GM12878 (cell line): ENCODE measurements around the gene BORCS5. TPM values are rescaled to one million over a fixed set of nuclear protein-coding genes. Genes with fewer than 3 reads are reported as not detected.

ENCODE experiments used
- ATAC-seq: fragments of 200-7000 bp; cut with Tn5 transposase; 3 replicates; pipeline ENCODE4 v1.9.1; 2020; ENCODE audit warnings: mild to moderate bottlenecking, moderate library complexity
- BruUV-seq: library from RNA; stranded (reverse); fragments of 400-500 nt; replicated peaks from 2 replicates; lab custom pipeline; 2021; lab: Mats Ljungman, UMichigan
- CTCF ChIA-PET: fragments of 300-600 bp; sonication (Branson Sonifier 250); formaldehyde crosslinking; extraction: SDS; loops from one replicate; lab custom pipeline; 2021; ENCODE audit warnings: inconsistent platforms; lab: Yijun Ruan, JAX
- POLR2A ChIA-PET: fragments of 350-600 bp; formaldehyde crosslinking; extraction: SDS; loops from one replicate; lab custom pipeline; 2021; ENCODE audit warnings: inconsistent platforms; lab: Charles Lee
- RAD21 ChIA-PET: fragments of 300-600 bp; sonication (Branson Sonifier 250); formaldehyde crosslinking; loops from one replicate; lab custom pipeline; 2023; ENCODE audit warnings: antibody characterized with exemption; ENCODE audit not compliant: unreplicated experiment; lab: Charles Lee
- SMC1A ChIA-PET: fragments of 300-600 bp; sonication (Branson Sonifier 250); formaldehyde crosslinking; loops from one replicate; lab custom pipeline; 2023; ENCODE audit not compliant: unreplicated experiment, uncharacterized antibody; lab: Charles Lee
- DNase-seq: peaks from one replicate; pipeline ENCODE4 v3.0.0-alpha.2; 2011; ENCODE audit warnings: low read depth, low spot score
- FAIRE-seq: peaks from 3 replicates; lab custom pipeline; 2011; peaks lifted over from hg19 to GRCh38; lab: Jason Lieb, UNC
- H2AFZ ChIP-seq: 2 replicates; pipeline ENCODE4 v1.6.0; 2011; ENCODE audit warnings: low read depth, low read length, control low read depth; ENCODE audit not compliant: control insufficient read depth
- H3K27ac ChIP-seq: 2 replicates; pipeline ENCODE4 v1.5.1; 2011; ENCODE audit warnings: control low read depth; ENCODE audit not compliant: control insufficient read depth, insufficient read depth
- H3K27me3 ChIP-seq, 2 experiments: replicated peaks in 1 of 2; 2 replicates each; pipeline versions ENCODE4 v1.6.0 to v1.6.1; 2011; ENCODE audit warnings: low read length in 1 of 2; ENCODE audit not compliant: control insufficient read depth in 2 of 2, insufficient read depth in 2 of 2
- H3K36me3 ChIP-seq, 2 experiments: 2 replicates each; pipeline ENCODE4 v1.5.1; 2011; ENCODE audit warnings: low read length in 1 of 2; ENCODE audit not compliant: control insufficient read depth in 2 of 2, insufficient read depth in 2 of 2
- H3K4me1 ChIP-seq: 2 replicates; pipeline ENCODE4 v1.6.1; 2011; ENCODE audit warnings: mild to moderate bottlenecking, low read length, moderate library complexity, mixed read lengths; ENCODE audit not compliant: control insufficient read depth, insufficient read depth
- H3K4me2 ChIP-seq: 2 replicates; pipeline ENCODE4 v1.6.0; 2011; ENCODE audit warnings: control low read depth; ENCODE audit not compliant: control insufficient read depth, insufficient read depth
- H3K4me3 ChIP-seq: fragments of 200-600 bp; sonication (generic); 2 replicates; pipeline ENCODE4 v1.5.1; 2016
- H3K79me2 ChIP-seq: 2 replicates; pipeline ENCODE4 v1.6.0; 2011; ENCODE audit warnings: low read length; ENCODE audit not compliant: control insufficient read depth, insufficient read depth
- H3K9ac ChIP-seq: 2 replicates; pipeline ENCODE4 v1.8.0; 2011; ENCODE audit warnings: low read length, control low read depth, mixed read lengths; ENCODE audit not compliant: control insufficient read depth, insufficient read depth
- H3K9me3 ChIP-seq: replicated peaks from 3 replicates; pipeline ENCODE4 v1.5.1; 2011; ENCODE audit warnings: mild to moderate bottlenecking, low read length; ENCODE audit not compliant: control insufficient read depth, insufficient read depth
- H4K20me1 ChIP-seq: 2 replicates; pipeline ENCODE4 v1.6.0; 2011; ENCODE audit not compliant: control insufficient read depth, insufficient read depth
- BCL11A ChIP-seq: IDR thresholded peaks from 2 replicates; pipeline ENCODE4 v1.6.1; 2011; ENCODE audit warnings: low read depth, low read length
- BMI1 ChIP-seq: fragments of 450-650 bp; IDR thresholded peaks from 2 replicates; pipeline ENCODE4 v1.6.1; 2016; ENCODE audit warnings: mild to moderate bottlenecking, moderate library complexity, borderline replicate concordance
- CBX5 ChIP-seq: sonication (generic); IDR thresholded peaks from 2 replicates; pipeline ENCODE4 v1.6.1; 2016; ENCODE audit warnings: low read depth, moderate library complexity, mild to moderate bottlenecking, inconsistent platforms
- CHD2 ChIP-seq: IDR thresholded peaks from 2 replicates; pipeline ENCODE4 v1.6.1; 2011; ENCODE audit warnings: low read depth, low read length, improper control_type of control experiment, borderline replicate concordance
- NR2F1 ChIP-seq: fragments of 450-650 bp; conservative IDR thresholded peaks from 2 replicates; pipeline ENCODE4 v1.6.1; 2017; ENCODE audit warnings: mild to moderate bottlenecking
- SPI1 ChIP-seq: IDR thresholded peaks from 2 replicates; pipeline ENCODE4 v1.6.1; 2011; ENCODE audit warnings: low read depth, mild to moderate bottlenecking, low read length, moderate library complexity, borderline replicate concordance; ENCODE audit not compliant: insufficient read depth
- ZBED1 ChIP-seq: IDR thresholded peaks from 2 replicates; pipeline ENCODE4 v1.6.1; 2016; ENCODE audit warnings: borderline replicate concordance
- WGBS: methylation state at CpG from one replicate; pipeline ENCODE4 v1.1.6; 2016; ENCODE audit warnings: low lambda C conversion rate; ENCODE audit not compliant: insufficient replicate concordance, insufficient coverage; ENCODE audit errors: missing lambda C conversion rate; 5-methylcytosine and 5-hydroxymethylcytosine counted together
- in situ Hi-C: fragments of 300-500 bp; cut with MboI; formaldehyde crosslinking; loops from 9 replicates; pipeline ENCODE4 v1.14.3; 2018; ENCODE audit warnings: mixed read lengths
- intact Hi-C: fragments of 100-400 bp; cut with micrococcal nuclease; formaldehyde crosslinking; loops from one replicate; pipeline ENCODE4 v1.14.2; 2022; ENCODE audit not compliant: unreplicated experiment
- polyA plus RNA-seq, 11 experiments: library from polyadenylated mRNA; depleted of rRNA in 4 of 11; unstranded in 6 of 11; stranded (reverse) in 5 of 11; fragments of >200 nt; fragmentation: Nextera tagmentation in 4 of 11; fragmentation: Illumina TruSeq in 1 of 11; extraction: Ambion mirVana in 4 of 11; extraction: Trizol in 1 of 11; gene quantifications; 1 replicate in 1 of 11; 2 replicates in 10 of 11; pipeline versions ENCODE4 v1.2.1 to v1.2.3, GENCODE V29; 2011 to 2016; ENCODE audit warnings: inconsistent platforms in 2 of 11, missing spikeins in 2 of 11, low read depth in 1 of 11
- total RNA-seq, 4 experiments: library from RNA; depleted of rRNA in 3 of 4; stranded (reverse); fragments of >200 nt in 3 of 4; fragmentation: Illumina TruSeq in 1 of 4; extraction: Trizol in 1 of 4; gene quantifications; 2 replicates each; pipeline versions ENCODE4 v1.2.1 to v1.2.3, GENCODE V29; 2013 to 2021
- TF ChIP-seq, protein P1 (sequence below): fragments of 450-650 bp; IDR thresholded peaks from 2 replicates; pipeline ENCODE4 v1.6.1; 2017; ENCODE audit warnings: mild to moderate bottlenecking, moderate library complexity
- TF ChIP-seq, protein P2 (sequence below), 3 experiments: IDR thresholded peaks in 2 of 3; conservative IDR thresholded peaks in 1 of 3; 2 replicates each; pipeline ENCODE4 v1.5.1; 2011; ENCODE audit warnings: low read depth in 3 of 3, low read length in 3 of 3, mild to moderate bottlenecking in 3 of 3, control low read depth in 2 of 3, moderate library complexity in 2 of 3, inconsistent platforms in 1 of 3, mixed read lengths in 1 of 3; ENCODE audit not compliant: control insufficient read depth in 2 of 3, insufficient read depth in 1 of 3; ENCODE audit errors: extremely low read depth in 1 of 3

The BORCS5 gene
- total and polyA plus RNA-seq, 10 of the 15 experiments (the other 5 are each of a cell fraction or from before 2014, with no cell fraction given), result 1.4 to 39.7 (median 16.1) TPM

DNA sequence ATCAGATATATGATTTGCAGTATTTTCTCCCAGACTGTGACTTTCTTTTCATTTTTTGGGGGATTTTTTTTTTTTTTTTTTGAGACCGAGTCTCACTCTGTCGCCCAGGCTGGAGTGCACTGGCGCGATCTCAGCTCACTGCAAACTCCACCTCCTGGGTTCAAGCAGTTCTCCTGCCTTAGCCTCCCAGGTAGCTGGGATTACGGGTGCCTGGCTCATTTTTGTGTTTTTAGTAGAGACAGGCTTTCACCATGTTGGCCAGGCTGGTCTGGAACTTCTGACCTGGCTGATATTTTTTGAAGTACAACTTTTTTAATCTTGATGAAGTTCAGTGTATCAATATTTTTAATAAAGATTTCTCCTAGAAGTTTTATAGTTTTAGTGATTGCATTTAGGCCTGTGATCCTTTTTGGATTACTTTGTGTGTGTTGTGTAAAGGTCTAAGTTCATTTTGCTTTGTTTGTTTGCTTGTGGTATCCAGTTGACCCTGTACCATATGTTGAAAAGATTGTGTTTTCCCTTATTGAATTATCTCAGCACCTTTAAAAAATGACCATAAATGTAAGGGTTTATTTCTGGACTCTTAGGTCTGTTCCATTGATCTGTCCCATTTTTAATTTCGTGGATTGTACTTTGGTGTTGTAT is 24.2 kb downstream of the BORCS5 start (continued):
- TF ChIP-seq, protein P1, sequence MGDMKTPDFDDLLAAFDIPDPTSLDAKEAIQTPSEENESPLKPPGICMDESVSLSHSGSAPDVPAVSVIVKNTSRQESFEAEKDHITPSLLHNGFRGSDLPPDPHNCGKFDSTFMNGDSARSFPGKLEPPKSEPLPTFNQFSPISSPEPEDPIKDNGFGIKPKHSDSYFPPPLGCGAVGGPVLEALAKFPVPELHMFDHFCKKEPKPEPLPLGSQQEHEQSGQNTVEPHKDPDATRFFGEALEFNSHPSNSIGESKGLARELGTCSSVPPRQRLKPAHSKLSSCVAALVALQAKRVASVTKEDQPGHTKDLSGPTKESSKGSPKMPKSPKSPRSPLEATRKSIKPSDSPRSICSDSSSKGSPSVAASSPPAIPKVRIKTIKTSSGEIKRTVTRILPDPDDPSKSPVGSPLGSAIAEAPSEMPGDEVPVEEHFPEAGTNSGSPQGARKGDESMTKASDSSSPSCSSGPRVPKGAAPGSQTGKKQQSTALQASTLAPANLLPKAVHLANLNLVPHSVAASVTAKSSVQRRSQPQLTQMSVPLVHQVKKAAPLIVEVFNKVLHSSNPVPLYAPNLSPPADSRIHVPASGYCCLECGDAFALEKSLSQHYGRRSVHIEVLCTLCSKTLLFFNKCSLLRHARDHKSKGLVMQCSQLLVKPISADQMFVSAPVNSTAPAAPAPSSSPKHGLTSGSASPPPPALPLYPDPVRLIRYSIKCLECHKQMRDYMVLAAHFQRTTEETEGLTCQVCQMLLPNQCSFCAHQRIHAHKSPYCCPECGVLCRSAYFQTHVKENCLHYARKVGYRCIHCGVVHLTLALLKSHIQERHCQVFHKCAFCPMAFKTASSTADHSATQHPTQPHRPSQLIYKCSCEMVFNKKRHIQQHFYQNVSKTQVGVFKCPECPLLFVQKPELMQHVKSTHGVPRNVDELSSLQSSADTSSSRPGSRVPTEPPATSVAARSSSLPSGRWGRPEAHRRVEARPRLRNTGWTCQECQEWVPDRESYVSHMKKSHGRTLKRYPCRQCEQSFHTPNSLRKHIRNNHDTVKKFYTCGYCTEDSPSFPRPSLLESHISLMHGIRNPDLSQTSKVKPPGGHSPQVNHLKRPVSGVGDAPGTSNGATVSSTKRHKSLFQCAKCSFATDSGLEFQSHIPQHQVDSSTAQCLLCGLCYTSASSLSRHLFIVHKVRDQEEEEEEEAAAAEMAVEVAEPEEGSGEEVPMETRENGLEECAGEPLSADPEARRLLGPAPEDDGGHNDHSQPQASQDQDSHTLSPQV, result no peak
- TF ChIP-seq CHD2, result no peak
- TF ChIP-seq CBX5, result no peak
- TF ChIP-seq BCL11A, result no peak

DNA sequence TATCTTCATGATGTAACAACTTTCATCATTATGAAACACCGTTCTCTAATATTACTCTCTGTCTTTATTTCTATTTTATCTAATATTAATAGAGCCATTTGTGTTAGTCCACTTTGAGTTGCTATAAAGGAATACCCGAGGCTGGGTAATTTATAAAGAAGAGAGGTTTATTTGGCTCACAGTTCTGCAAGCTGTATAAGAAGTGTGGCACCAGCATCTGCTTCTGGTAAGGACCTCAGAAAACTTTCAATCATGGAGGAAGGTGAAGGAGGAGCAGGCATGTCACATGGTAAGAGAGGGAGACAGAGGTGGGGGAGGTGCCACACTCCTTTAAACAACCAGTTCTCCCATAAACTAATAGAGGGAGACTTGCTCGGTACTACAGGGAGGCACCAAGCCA is 25.1 kb downstream of the BORCS5 start:
- H3K9ac ChIP-seq, result no peak overlapping the region
- RAD21 ChIA-PET, result no interaction called here
- ATAC-seq, result no peak
- no peak for FAIRE-seq
- DNase-seq, result no peak
- H3K27me3 ChIP-seq, result no peaks in the 10 kb centered on the region
- no peak overlapping the region for H3K4me3 ChIP-seq
- intact Hi-C loops, result loop anchor here (5.0 kb wide), 1 partner anchor 120 kb away; no protein-coding TSS in a partner anchor
- in situ Hi-C loops, result no loop called here
- H3K36me3 ChIP-seq, result peaks cover 0 to 2% of the 10 kb centered on the region in 2 experiments; a peak in 2 of 4 replicates
- peaks cover 11% of the 10 kb centered on the region for H3K4me1 ChIP-seq
- H4K20me1 ChIP-seq, result no peaks in the 10 kb centered on the region
- no peak overlapping the region for H3K4me2 ChIP-seq
- TF ChIP-seq SPI1 (no peak), NR2F1 (no peak), BMI1 (no peak), ZBED1 (no peak)
- TF ChIP-seq, protein P2, sequence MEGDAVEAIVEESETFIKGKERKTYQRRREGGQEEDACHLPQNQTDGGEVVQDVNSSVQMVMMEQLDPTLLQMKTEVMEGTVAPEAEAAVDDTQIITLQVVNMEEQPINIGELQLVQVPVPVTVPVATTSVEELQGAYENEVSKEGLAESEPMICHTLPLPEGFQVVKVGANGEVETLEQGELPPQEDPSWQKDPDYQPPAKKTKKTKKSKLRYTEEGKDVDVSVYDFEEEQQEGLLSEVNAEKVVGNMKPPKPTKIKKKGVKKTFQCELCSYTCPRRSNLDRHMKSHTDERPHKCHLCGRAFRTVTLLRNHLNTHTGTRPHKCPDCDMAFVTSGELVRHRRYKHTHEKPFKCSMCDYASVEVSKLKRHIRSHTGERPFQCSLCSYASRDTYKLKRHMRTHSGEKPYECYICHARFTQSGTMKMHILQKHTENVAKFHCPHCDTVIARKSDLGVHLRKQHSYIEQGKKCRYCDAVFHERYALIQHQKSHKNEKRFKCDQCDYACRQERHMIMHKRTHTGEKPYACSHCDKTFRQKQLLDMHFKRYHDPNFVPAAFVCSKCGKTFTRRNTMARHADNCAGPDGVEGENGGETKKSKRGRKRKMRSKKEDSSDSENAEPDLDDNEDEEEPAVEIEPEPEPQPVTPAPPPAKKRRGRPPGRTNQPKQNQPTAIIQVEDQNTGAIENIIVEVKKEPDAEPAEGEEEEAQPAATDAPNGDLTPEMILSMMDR (IDR thresholded peaks at IDR 0.05 in 2 of 3, conservative IDR thresholded peaks at IDR 0.05 in 1 of 3; ENCODE audit: control insufficient read depth in 2 of 3, extremely low read depth in 1 of 3, insufficient read depth in 1 of 3, low read depth in 3 of 3, low read length in 3 of 3), result no peak
- CTCF ChIA-PET, result no interaction called here
- H3K27ac ChIP-seq, result no peak overlapping the region
- SMC1A ChIA-PET, result no interaction called here
- no peaks in the 10 kb centered on the region; the same call in 1 of the 2 replicates for H3K79me2 ChIP-seq
- no TSS peak for BruUV-seq
- 83% methylated on average over 3 of the region's 3 CpGs for WGBS
- POLR2A ChIA-PET, result no interaction called here
- no peaks in the 10 kb centered on the region; the same call in 1 of the 3 replicates for H3K9me3 ChIP-seq
- H2AFZ ChIP-seq, result no peak overlapping the region
